Smooth muscle cell (in vitro differentiated cells): ENCODE measurements around the gene NCS1. TPM values are rescaled to one million over a fixed set of nuclear protein-coding genes. Genes with fewer than 3 reads are reported as not detected.

Source experiments
- DNase-seq: peaks from one replicate; lab custom pipeline; 2025; ENCODE audit not compliant: unreplicated experiment; lab: John Stamatoyannopoulos, UW
- H2AFZ ChIP-seq: fragments of 200-600 bp; sonication (generic); 2 replicates; pipeline ENCODE4 v1.6.0; 2016; ENCODE audit warnings: antibody characterized with exemption, low read depth, mild to moderate bottlenecking
- H3F3A ChIP-seq: fragments of 200-600 bp; sonication (generic); 2 replicates; pipeline ENCODE4 v1.6.0; 2017; ENCODE audit warnings: antibody characterized with exemption, low read depth
- H3K27ac ChIP-seq: fragments of 200-600 bp; sonication (generic); 2 replicates; pipeline ENCODE4 v1.5.1; 2016; ENCODE audit warnings: low read depth, mild to moderate bottlenecking
- H3K27me3 ChIP-seq: fragments of 200-600 bp; sonication (generic); 2 replicates; pipeline ENCODE4 v1.6.1; 2016; ENCODE audit warnings: low read depth, mild to moderate bottlenecking
- H3K36me3 ChIP-seq: fragments of 200-600 bp; sonication (generic); 2 replicates; pipeline ENCODE4 v1.5.1; 2016; ENCODE audit warnings: low read depth
- H3K4me1 ChIP-seq: fragments of 200-600 bp; sonication (generic); 2 replicates; pipeline ENCODE4 v1.5.1; 2016; ENCODE audit warnings: low read depth
- H3K4me2 ChIP-seq: fragments of 200-600 bp; sonication (generic); 2 replicates; pipeline ENCODE4 v1.6.0; 2016; ENCODE audit warnings: mild to moderate bottlenecking
- H3K4me3 ChIP-seq: fragments of 200-600 bp; sonication (generic); 2 replicates; pipeline ENCODE4 v1.5.1; 2016; ENCODE audit warnings: mild to moderate bottlenecking
- H3K79me2 ChIP-seq: fragments of 200-600 bp; sonication (generic); 2 replicates; pipeline ENCODE4 v1.6.0; 2016; ENCODE audit warnings: low read depth, mild to moderate bottlenecking
- H3K9ac ChIP-seq: fragments of 200-600 bp; sonication (generic); 2 replicates; pipeline ENCODE4 v1.6.0; 2016; ENCODE audit warnings: low read depth
- H3K9me3 ChIP-seq: fragments of 200-600 bp; sonication (generic); replicated peaks from 2 replicates; pipeline ENCODE4 v1.5.1; 2016; ENCODE audit warnings: low read depth
- H4K20me1 ChIP-seq: fragments of 200-600 bp; sonication (generic); 2 replicates; pipeline ENCODE4 v1.6.0; 2016; ENCODE audit warnings: low read depth
- WGBS: methylation state at CpG from one replicate; pipeline ENCODE4 v1.1.7; 2016; ENCODE audit warnings: low lambda C conversion rate; 5-methylcytosine and 5-hydroxymethylcytosine counted together
- polyA plus RNA-seq: library from polyadenylated mRNA; unstranded; fragments of >200 nt; fragmentation: Nextera tagmentation; extraction: Ambion mirVana; gene quantifications from 2 replicates; pipeline ENCODE4 v1.2.1, GENCODE V29; 2016
- total RNA-seq: library from RNA; depleted of rRNA; stranded (reverse); fragments of >200 nt; gene quantifications from 2 replicates; pipeline ENCODE4 v1.2.3, GENCODE V29; 2014
- TF ChIP-seq, protein P1 (sequence below): fragments of 200-600 bp; sonication (generic); IDR thresholded peaks from 2 replicates; pipeline ENCODE4 v1.5.1; 2017; ENCODE audit warnings: borderline replicate concordance, mild to moderate bottlenecking, antibody characterized with exemption; ENCODE audit not compliant: insufficient read depth, poor library complexity, severe bottlenecking

NCS1 gene
- total and polyA plus RNA-seq, 2 experiments from 2014 or later: 28.0 to 59.3 TPM

DNA sequence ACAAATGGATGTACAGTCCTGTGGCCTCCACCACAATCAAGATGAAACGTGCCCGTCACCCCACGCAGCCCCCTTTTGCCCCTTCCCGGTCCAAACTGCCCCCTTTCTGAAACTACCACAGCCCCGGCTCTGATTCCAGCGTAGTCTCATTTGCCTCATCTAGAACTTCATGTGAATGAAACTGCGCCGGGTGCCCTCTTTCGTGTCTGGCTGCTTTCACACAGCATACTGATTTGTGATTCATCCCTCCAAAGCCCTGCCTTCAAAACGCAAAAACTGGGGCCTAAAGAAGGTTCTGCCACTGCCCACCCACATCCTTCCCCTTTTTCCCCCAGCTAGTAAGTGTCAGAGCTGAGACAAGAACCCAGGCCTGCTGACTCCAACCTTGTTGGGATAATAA, 31.5 kb upstream of the NCS1 start:
- H3K79me2 ChIP-seq: no peaks in the 10 kb centered on the region
- H3K36me3 ChIP-seq: no peaks in the 10 kb centered on the region
- H2AFZ ChIP-seq: no peak overlapping the region
- no peaks in the 10 kb centered on the region for H3K9me3 ChIP-seq
- no peak overlapping the region for H3K9ac ChIP-seq
- peaks cover 3% of the 10 kb centered on the region for H4K20me1 ChIP-seq
- peaks cover 23% of the 10 kb centered on the region for H3F3A ChIP-seq
- WGBS: 60% methylated on average over 10 of the region's 10 CpGs
- peaks cover 33% of the 10 kb centered on the region for H3K4me1 ChIP-seq
- DNase-seq: no peak
- H3K4me2 ChIP-seq: peak overlapping the region; percentile 55
- no peak overlapping the region for H3K4me3 ChIP-seq
- no peaks in the 10 kb centered on the region for H3K27me3 ChIP-seq
- TF ChIP-seq, protein P1, sequence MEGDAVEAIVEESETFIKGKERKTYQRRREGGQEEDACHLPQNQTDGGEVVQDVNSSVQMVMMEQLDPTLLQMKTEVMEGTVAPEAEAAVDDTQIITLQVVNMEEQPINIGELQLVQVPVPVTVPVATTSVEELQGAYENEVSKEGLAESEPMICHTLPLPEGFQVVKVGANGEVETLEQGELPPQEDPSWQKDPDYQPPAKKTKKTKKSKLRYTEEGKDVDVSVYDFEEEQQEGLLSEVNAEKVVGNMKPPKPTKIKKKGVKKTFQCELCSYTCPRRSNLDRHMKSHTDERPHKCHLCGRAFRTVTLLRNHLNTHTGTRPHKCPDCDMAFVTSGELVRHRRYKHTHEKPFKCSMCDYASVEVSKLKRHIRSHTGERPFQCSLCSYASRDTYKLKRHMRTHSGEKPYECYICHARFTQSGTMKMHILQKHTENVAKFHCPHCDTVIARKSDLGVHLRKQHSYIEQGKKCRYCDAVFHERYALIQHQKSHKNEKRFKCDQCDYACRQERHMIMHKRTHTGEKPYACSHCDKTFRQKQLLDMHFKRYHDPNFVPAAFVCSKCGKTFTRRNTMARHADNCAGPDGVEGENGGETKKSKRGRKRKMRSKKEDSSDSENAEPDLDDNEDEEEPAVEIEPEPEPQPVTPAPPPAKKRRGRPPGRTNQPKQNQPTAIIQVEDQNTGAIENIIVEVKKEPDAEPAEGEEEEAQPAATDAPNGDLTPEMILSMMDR: no peak
- H3K27ac ChIP-seq: peak overlapping the region; percentile 98

DNA sequence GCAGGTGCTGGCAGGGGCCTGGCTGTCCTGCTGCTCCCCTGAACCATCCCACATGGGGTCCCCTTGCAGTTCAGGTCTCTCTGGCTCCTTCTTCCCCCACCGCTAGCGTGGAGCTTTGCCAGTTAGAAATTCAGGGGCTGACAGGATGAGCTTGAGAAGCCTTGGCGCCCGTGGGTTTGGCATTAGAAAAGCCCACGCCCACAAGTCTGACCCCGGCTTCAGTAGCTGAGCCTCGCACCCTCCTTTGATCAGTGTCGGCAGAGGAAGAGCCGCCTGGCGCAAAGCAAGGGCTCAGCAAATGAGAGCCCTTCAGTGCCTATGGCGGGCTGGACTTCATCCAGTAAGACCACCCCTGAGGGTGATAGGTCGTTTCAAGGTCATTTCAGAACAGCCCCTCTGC, 30.1 kb upstream of the NCS1 start:
- Histone ChIP-seq H3K79me2 (no peaks in the 10 kb centered on the region), H3K9me3 (no peaks in the 10 kb centered on the region), H2AFZ (no peak overlapping the region), H3K4me2 (no peak overlapping the region), H3K4me1 (peaks cover 33% of the 10 kb centered on the region), H3K36me3 (no peaks in the 10 kb centered on the region), H3K4me3 (no peak overlapping the region), H3K9ac (no peak overlapping the region), H4K20me1 (peaks cover 3% of the 10 kb centered on the region), H3K27me3 (no peaks in the 10 kb centered on the region), H3F3A (peaks cover 23% of the 10 kb centered on the region), H3K27ac (no peak overlapping the region)
- WGBS: 91% methylated on average over 12 of the region's 12 CpGs
- TF ChIP-seq, protein P1: no peak
- DNase-seq: no peak

DNA sequence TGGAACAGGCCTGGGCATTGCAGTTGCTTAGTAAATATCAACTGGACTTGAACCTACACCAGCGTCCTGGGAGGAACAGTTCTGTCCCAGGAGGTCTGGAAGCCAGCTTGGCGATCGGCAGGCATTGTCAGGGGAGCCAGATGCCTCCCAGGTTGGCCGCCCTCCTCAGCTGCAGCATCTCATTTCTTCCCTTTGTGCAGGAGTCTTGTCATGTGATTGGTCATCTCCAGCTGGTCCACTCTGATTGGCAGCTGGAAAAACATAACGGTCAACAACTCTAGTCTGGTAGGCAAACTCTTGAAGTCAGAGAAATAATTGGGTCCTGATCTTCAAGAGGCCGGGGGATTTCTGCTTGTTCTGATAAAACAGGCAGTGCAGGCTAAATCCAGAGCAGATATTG, 29.6 kb upstream of the NCS1 start:
- Histone ChIP-seq H3K4me1 (peaks cover 31% of the 10 kb centered on the region), H3K4me3 (no peak overlapping the region), H3K36me3 (no peaks in the 10 kb centered on the region), H3K27me3 (no peaks in the 10 kb centered on the region), H3F3A (peaks cover 17% of the 10 kb centered on the region), H3K79me2 (no peaks in the 10 kb centered on the region), H4K20me1 (peaks cover 3% of the 10 kb centered on the region), H3K9me3 (no peaks in the 10 kb centered on the region), H2AFZ (no peak overlapping the region), H3K9ac (no peak overlapping the region), H3K27ac (no peak overlapping the region), H3K4me2 (no peak overlapping the region)
- 77% methylated on average over 6 of the region's 6 CpGs for WGBS
- DNase-seq: no peak
- TF ChIP-seq, protein P1: no peak

DNA sequence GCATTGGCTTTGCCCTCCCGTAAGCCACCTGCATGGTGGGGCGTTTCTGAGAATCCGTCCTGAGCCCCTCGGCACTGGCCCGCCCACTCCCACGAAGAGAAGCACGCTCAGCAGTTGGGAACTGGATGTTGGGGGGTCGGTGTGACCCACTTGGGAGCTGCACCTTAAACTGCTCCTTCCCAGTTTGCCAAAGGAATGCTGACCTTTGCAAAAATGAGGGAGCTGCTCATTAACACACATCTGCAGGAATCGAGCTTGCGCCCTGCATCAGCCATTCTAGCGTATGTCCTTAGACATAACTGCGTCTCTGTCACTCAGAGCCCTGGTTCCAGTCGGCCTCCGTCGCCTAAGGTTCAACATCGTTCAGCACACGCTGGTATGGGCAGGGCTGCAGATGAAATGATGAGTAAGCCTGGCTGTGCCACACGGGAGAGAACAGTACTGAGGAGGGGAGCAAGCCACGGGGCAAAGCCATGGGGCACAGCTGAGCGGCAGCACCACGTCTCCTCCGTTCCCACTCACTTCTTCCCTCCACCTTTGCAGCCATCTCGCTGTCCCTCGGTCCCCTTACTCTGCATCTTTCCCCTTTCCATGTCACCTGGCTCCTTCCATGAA, 28.8 kb upstream of the NCS1 start:
- Histone ChIP-seq H3F3A (peaks cover 14% of the 10 kb centered on the region), H3K27ac (peak overlapping the region; percentile 53), H3K4me1 (peaks cover 26% of the 10 kb centered on the region), H3K27me3 (no peaks in the 10 kb centered on the region), H3K9me3 (no peaks in the 10 kb centered on the region), H3K4me3 (no peak overlapping the region), H3K36me3 (no peaks in the 10 kb centered on the region), H2AFZ (no peak overlapping the region), H4K20me1 (peaks cover 3% of the 10 kb centered on the region), H3K79me2 (no peaks in the 10 kb centered on the region), H3K9ac (no peak overlapping the region), H3K4me2 (peak overlapping the region; percentile 70)
- DNase-seq: no peak
- WGBS: 75% methylated on average over 24 of the region's 24 CpGs
- TF ChIP-seq, protein P1: no peak
